Upper lobe of left lung (tissue), 6 donors: ENCODE data around the gene MAP1B. TPM values are rescaled to one million over a fixed set of nuclear protein-coding genes. Genes with fewer than 3 reads are reported as not detected.

ENCODE experiments used
- ATAC-seq, 2 donors: fragments of 200-7000 bp; cut with Tn5 transposase; one replicate each; pipeline ENCODE4 v1.9.1; 2022; ENCODE audit warnings: mild to moderate bottlenecking in 2 of 2, moderate library complexity in 2 of 2; ENCODE audit not compliant: low FRiP score in 2 of 2
- DNase-seq, 2 donors: peaks; one replicate each; pipeline ENCODE4 v3.0.0-alpha.2; 2019 to 2020
- H3K27ac ChIP-seq, 4 donors: fragments of 200-600 bp; sonication (generic); one replicate each; pipeline ENCODE4 v1.5.1; 2016 to 2019
- H3K27me3 ChIP-seq, 4 donors: fragments of 200-600 bp; sonication (generic); one replicate each; pipeline ENCODE4 v1.5.1; 2017 to 2019
- H3K36me3 ChIP-seq, 4 donors: fragments of 200-600 bp; sonication (generic); one replicate each; pipeline ENCODE4 v1.5.1; 2016 to 2019
- H3K4me1 ChIP-seq, 4 donors: fragments of 200-600 bp; sonication (generic); one replicate each; pipeline ENCODE4 v1.5.1; 2018 to 2019
- H3K4me3 ChIP-seq, 4 donors: fragments of 200-600 bp; sonication (generic); one replicate each; pipeline ENCODE4 v1.5.1; 2017 to 2019; ENCODE audit warnings: mild to moderate bottlenecking in 2 of 4, moderate library complexity in 1 of 4
- H3K9me3 ChIP-seq, 4 donors: fragments of 200-600 bp; sonication (generic); one replicate each; pipeline ENCODE4 v1.5.1; 2018 to 2019
- CTCF ChIP-seq, 6 experiments: fragments of 450-650 bp in 4 of 6; fragments of 200-600 bp in 2 of 6; sonication (generic) in 2 of 6; IDR thresholded peaks; one replicate each; pipeline ENCODE4 v1.5.1; 2016 to 2019; ENCODE audit warnings: antibody characterized with exemption in 6 of 6
- EP300 ChIP-seq, 4 donors: sonication (generic); formaldehyde crosslinking; IDR thresholded peaks; one replicate each; pipeline ENCODE4 v1.5.1; 2017; ENCODE audit warnings: antibody characterized with exemption in 4 of 4, control low read depth in 2 of 4
- POLR2A ChIP-seq, 4 donors: fragments of 450-650 bp; IDR thresholded peaks; one replicate each; pipeline ENCODE4 v1.5.1; 2016 to 2017; ENCODE audit warnings: antibody characterized with exemption in 4 of 4, mild to moderate bottlenecking in 2 of 4
- POLR2AphosphoS5 ChIP-seq, 2 donors: sonication (generic); formaldehyde crosslinking; IDR thresholded peaks; one replicate each; pipeline ENCODE4 v1.5.1; 2017; ENCODE audit warnings: antibody characterized with exemption in 2 of 2
- WGBS, 2 donors: methylation state at CpG; one replicate each; pipeline ENCODE4 v1.1.5; 2017 to 2018; 5-methylcytosine and 5-hydroxymethylcytosine counted together
- total RNA-seq, 6 donors: library from RNA; depleted of rRNA in 4 of 6; stranded (reverse); fragments of >200 nt in 4 of 6; gene quantifications; one replicate each; pipeline versions ENCODE4 v1.1.0 to v1.2.1, GENCODE V29; 2016 to 2021
- donor health status: DM: no; HTN: no; CAD: no; lungs with moderate emphysema.
- donor health status: DM: no; HTN: yes; CAD: no; lungs with severe emphysema.

MAP1B gene
- total RNA-seq, 6 donors from 2014 or later = 21.6 to 59.4 (median 38.0) TPM

- Histone ChIP-seq H3K9me3 (no peaks in the 10 kb centered on the region), H3K27me3 (no peaks in the 10 kb centered on the region), H3K27ac (no peak overlapping the region), H3K36me3 (no peaks in the 10 kb centered on the region), H3K4me3 (no peak overlapping the region), H3K4me1 (peaks cover 23 to 30% (median 27%) of the 10 kb centered on the region in 4 donors)
- TF ChIP-seq POLR2AphosphoS5 (IDR thresholded peaks at IDR 0.05) (no peak), POLR2A (IDR thresholded peaks at IDR 0.05) (no peak), EP300 (IDR thresholded peaks at IDR 0.05) (no peak), CTCF (IDR thresholded peaks at IDR 0.05) (peak in 1 of 6 experiments; percentile 18)
- peak in 1 of 2 donors; percentile 40 for ATAC-seq
- DNase-seq = no peak
- 83 to 94% methylated on average over 2 of the region's 2 CpGs for WGBS, 2 donors
Measured at GRCh38 chr5:72244862-72245371, 137.6 kb downstream of the MAP1B start.

GRCh38 chr5:72245546-72245945, 138.3 kb downstream of the MAP1B start:
- Histone ChIP-seq H3K27me3 (no peaks in the 10 kb centered on the region), H3K36me3 (no peaks in the 10 kb centered on the region), H3K4me3 (no peak overlapping the region), H3K27ac (no peak overlapping the region), H3K9me3 (no peaks in the 10 kb centered on the region), H3K4me1 (peaks cover 23 to 30% (median 27%) of the 10 kb centered on the region in 4 donors)
- ATAC-seq (no peak), DNase-seq (no peak)
- WGBS, 2 donors = 97 to 100% methylated on average over 1 of the region's 1 CpG
- TF ChIP-seq EP300 (IDR thresholded peaks at IDR 0.05) (no peak), POLR2A (IDR thresholded peaks at IDR 0.05) (no peak), CTCF (IDR thresholded peaks at IDR 0.05) (no peak), POLR2AphosphoS5 (IDR thresholded peaks at IDR 0.05) (no peak)

- DNase-seq (no peak), ATAC-seq (no peak)
- Histone ChIP-seq H3K27ac (peak overlapping the region in 2 of 4 donors; percentile 10 to 37), H3K36me3 (no peaks in the 10 kb centered on the region), H3K27me3 (no peaks in the 10 kb centered on the region), H3K4me3 (no peak overlapping the region), H3K4me1 (peaks cover 23 to 30% (median 27%) of the 10 kb centered on the region in 4 donors), H3K9me3 (no peaks in the 10 kb centered on the region)
- TF ChIP-seq CTCF (IDR thresholded peaks at IDR 0.05) (peak in 1 of 6 experiments; percentile 11), POLR2AphosphoS5 (IDR thresholded peaks at IDR 0.05) (no peak)
- WGBS, 2 donors = 72 to 77% methylated on average over 3 of the region's 3 CpGs
Measured at GRCh38 chr5:72245951-72246532, 138.8 kb downstream of the MAP1B start.

GRCh38 chr5:72246954-72247442, 139.7 kb downstream of the MAP1B start:
- Histone ChIP-seq H3K9me3 (no peaks in the 10 kb centered on the region), H3K4me3 (no peak overlapping the region), H3K27me3 (no peaks in the 10 kb centered on the region), H3K4me1 (peaks cover 23 to 30% (median 27%) of the 10 kb centered on the region in 4 donors), H3K36me3 (no peaks in the 10 kb centered on the region), H3K27ac (peak overlapping the region in 1 of 4 donors; percentile 10)
- TF ChIP-seq CTCF (IDR thresholded peaks at IDR 0.05) (no peak), POLR2AphosphoS5 (IDR thresholded peaks at IDR 0.05) (no peak)
- WGBS, 2 donors = 49 to 56% methylated on average over 4 of the region's 4 CpGs
- ATAC-seq = no peak
- DNase-seq = no peak
